Mesangial cell (primary cell): ENCODE data around the gene ACSM2B. TPM values are rescaled to one million over a fixed set of nuclear protein-coding genes. Genes with fewer than 3 reads are reported as not detected.

Source experiments
- total RNA-seq: library from RNA; depleted of rRNA; stranded (reverse); fragments of >200 nt; gene quantifications from 2 replicates; pipeline ENCODE4 v1.2.3, GENCODE V29; 2015

ACSM2B gene
- under 0.01 TPM in 1 of 2 replicates, not detected in the other for total RNA-seq

GRCh38 chr16:20576145-20576544, at the start of gene ACSM2B:
Gene ACSM2B (minus strand): TSS chr16:20576367. CDS start chr16:20564845, 11,522 bp downstream.

Other genes with a start within 250 kb of the ACSM2B start
- not detected in 2 replicates for gene GP2, start 248.9 kb downstream of the ACSM2B start, total RNA-seq
- not detected in 2 replicates for gene UMOD, start 223.7 kb downstream of the ACSM2B start, total RNA-seq
- gene PDILT, start 171.6 kb downstream of the ACSM2B start, total RNA-seq, result not detected in 2 replicates
- 1.0 and 1.3 TPM in 2 replicates for gene ACSM5, start 166.8 kb downstream of the ACSM2B start, total RNA-seq
- gene ACSM2A, start 124.8 kb downstream of the ACSM2B start, total RNA-seq, result 0.13 TPM in 1 of 2 replicates, not detected in the other
- gene ACSM1, start 121.3 kb upstream of the ACSM2B start, total RNA-seq, result under 0.01 and 1.0 TPM in 2 replicates
- 57.7 and 90.6 TPM in 2 replicates for gene THUMPD1, start 165.5 kb upstream of the ACSM2B start, total RNA-seq
- gene ACSM3, start 187.6 kb upstream of the ACSM2B start, total RNA-seq, result 2.9 and 13.4 TPM in 2 replicates
- gene ERI2, start 230.1 kb upstream of the ACSM2B start, total RNA-seq, result 8.5 and 9.4 TPM in 2 replicates
- gene REXO5, start 230.2 kb upstream of the ACSM2B start, total RNA-seq, result 0.89 and 4.9 TPM in 2 replicates